Measurements from ENCODE around the gene MAGI1. TPM values are rescaled to one million over a fixed set of nuclear protein-coding genes. Genes with fewer than 3 reads are reported as not detected.

Gene MAGI1
- total RNA-seq, 1 donor from 2014 or later: not detected

DNA sequence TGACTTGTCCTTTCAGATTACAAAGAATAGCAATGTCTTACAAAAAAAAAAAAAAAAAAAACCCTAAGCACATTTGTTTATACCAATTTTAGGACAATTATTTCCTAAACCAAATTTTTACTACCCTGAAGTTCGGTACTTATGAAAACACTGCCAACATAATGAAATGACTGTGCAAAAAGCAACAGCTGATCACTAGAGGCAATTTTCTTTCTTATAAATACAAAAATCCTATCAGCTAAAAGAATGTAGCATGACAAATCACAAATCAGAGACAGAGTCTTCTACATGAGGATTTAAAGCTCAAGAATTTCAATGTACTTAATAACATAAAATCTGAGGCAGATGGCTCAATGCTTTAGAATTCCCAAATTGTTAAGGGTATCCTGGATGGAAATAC, 191.8 kb downstream of the MAGI1 start:
- DNase-seq: no peak
- TF ChIP-seq, protein P1, sequence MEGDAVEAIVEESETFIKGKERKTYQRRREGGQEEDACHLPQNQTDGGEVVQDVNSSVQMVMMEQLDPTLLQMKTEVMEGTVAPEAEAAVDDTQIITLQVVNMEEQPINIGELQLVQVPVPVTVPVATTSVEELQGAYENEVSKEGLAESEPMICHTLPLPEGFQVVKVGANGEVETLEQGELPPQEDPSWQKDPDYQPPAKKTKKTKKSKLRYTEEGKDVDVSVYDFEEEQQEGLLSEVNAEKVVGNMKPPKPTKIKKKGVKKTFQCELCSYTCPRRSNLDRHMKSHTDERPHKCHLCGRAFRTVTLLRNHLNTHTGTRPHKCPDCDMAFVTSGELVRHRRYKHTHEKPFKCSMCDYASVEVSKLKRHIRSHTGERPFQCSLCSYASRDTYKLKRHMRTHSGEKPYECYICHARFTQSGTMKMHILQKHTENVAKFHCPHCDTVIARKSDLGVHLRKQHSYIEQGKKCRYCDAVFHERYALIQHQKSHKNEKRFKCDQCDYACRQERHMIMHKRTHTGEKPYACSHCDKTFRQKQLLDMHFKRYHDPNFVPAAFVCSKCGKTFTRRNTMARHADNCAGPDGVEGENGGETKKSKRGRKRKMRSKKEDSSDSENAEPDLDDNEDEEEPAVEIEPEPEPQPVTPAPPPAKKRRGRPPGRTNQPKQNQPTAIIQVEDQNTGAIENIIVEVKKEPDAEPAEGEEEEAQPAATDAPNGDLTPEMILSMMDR (IDR thresholded peaks at IDR 0.05): no peak
- intact Hi-C loops (cut with micrococcal nuclease): no loop called here
- Mint-ChIP-seq H3K36me3 (ENCODE audit: low read depth) (no peaks in the 10 kb centered on the region), H3K9me3 (no peaks in the 10 kb centered on the region), H3K27me3 (no peaks in the 10 kb centered on the region), H3K4me3 (no peak overlapping the region), H3K4me1 (no peaks in the 10 kb centered on the region), H3K27ac (no peak overlapping the region)
- ChIA-PET CTCF (no interaction called here), POLR2A (no interaction called here)
- no peak for ATAC-seq (ENCODE audit: low read depth)

GRCh38 chr3:65844370-65844769, 194.3 kb downstream of the MAGI1 start:
- DNase-seq: no peak
- TF ChIP-seq, protein P1 (IDR thresholded peaks at IDR 0.05): no peak
- ATAC-seq (ENCODE audit: low read depth): no peak
- no peaks in the 10 kb centered on the region for H3K36me3 Mint-ChIP-seq (ENCODE audit: low read depth)
- H3K27ac Mint-ChIP-seq: no peak overlapping the region
- H3K4me3 Mint-ChIP-seq: no peak overlapping the region
- POLR2A ChIA-PET: no interaction called here
- no peaks in the 10 kb centered on the region for H3K9me3 Mint-ChIP-seq
- CTCF ChIA-PET: no interaction called here
- no peaks in the 10 kb centered on the region for H3K4me1 Mint-ChIP-seq
- H3K27me3 Mint-ChIP-seq: no peaks in the 10 kb centered on the region
- intact Hi-C loops (cut with micrococcal nuclease): no loop called here

- TF ChIP-seq, protein P1 (IDR thresholded peaks at IDR 0.05): no peak
- Mint-ChIP-seq H3K27me3 (no peaks in the 10 kb centered on the region), H3K9me3 (no peaks in the 10 kb centered on the region), H3K4me3 (no peak overlapping the region), H3K27ac (no peak overlapping the region), H3K4me1 (no peaks in the 10 kb centered on the region), H3K36me3 (ENCODE audit: low read depth) (no peaks in the 10 kb centered on the region)
- CTCF ChIA-PET: no interaction called here
- no peak for DNase-seq
- POLR2A ChIA-PET: no interaction called here
- ATAC-seq (ENCODE audit: low read depth): no peak
- intact Hi-C loops (cut with micrococcal nuclease): no loop called here
Measured at GRCh38 chr3:65843732-65844131, 195.0 kb downstream of the MAGI1 start.

DNA sequence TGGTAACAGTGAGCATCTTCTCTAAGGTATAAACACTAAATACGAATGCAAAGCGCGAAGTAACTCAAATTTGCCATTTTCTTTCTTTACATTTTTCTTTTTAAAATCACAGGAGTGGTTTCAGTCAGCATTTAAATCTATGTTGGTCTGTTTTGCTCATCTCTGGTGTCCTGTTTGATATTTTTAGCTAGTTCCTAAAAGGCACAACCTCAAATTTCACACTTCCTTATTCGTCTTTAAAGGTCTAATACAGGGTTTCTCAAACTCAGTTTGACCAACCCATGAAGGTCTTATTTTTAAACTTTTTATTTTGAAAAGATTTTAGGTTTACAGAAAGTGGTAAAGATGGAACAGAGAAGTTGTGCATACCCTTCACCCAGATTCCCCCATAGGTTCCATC, 201.1 kb downstream of the MAGI1 start:
- Mint-ChIP-seq H3K27me3 (no peaks in the 10 kb centered on the region), H3K9me3 (no peaks in the 10 kb centered on the region), H3K27ac (no peak overlapping the region), H3K36me3 (ENCODE audit: low read depth) (no peaks in the 10 kb centered on the region), H3K4me1 (peaks cover 5% of the 10 kb centered on the region), H3K4me3 (no peak overlapping the region)
- ChIA-PET CTCF (no interaction called here), POLR2A (no interaction called here)
- intact Hi-C loops (cut with micrococcal nuclease): no loop called here
- ATAC-seq (ENCODE audit: low read depth) (no peak), DNase-seq (no peak)
- TF ChIP-seq, protein P1 (IDR thresholded peaks at IDR 0.05): no peak

- H3K9me3 Mint-ChIP-seq: peaks cover 2% of the 10 kb centered on the region
- no peak for DNase-seq
- ChIA-PET CTCF (no interaction called here), POLR2A (no interaction called here)
- peaks cover 5% of the 10 kb centered on the region for H3K4me1 Mint-ChIP-seq
- ATAC-seq (ENCODE audit: low read depth): no peak
- no peaks in the 10 kb centered on the region for H3K36me3 Mint-ChIP-seq (ENCODE audit: low read depth)
- intact Hi-C loops (cut with micrococcal nuclease): no loop called here
- no peak overlapping the region for H3K4me3 Mint-ChIP-seq
- no peaks in the 10 kb centered on the region for H3K27me3 Mint-ChIP-seq
- no peak overlapping the region for H3K27ac Mint-ChIP-seq
- TF ChIP-seq, protein P1 (IDR thresholded peaks at IDR 0.05): no peak
Measured at GRCh38 chr3:65836047-65836446, 202.7 kb downstream of the MAGI1 start.

Measured in activated B cell treated with CpG ODN at 0.5 μM for 24 hours (primary cell).